GM12878 (cell line): ENCODE measurements around the gene ATRNL1. TPM values are rescaled to one million over a fixed set of nuclear protein-coding genes. Genes with fewer than 3 reads are reported as not detected.

ENCODE experiments used
- ATAC-seq: fragments of 200-7000 bp; cut with Tn5 transposase; 3 replicates; pipeline ENCODE4 v1.9.1; 2020; ENCODE audit warnings: mild to moderate bottlenecking, moderate library complexity
- BruUV-seq: library from RNA; stranded (reverse); fragments of 400-500 nt; replicated peaks from 2 replicates; lab custom pipeline; 2021; lab: Mats Ljungman, UMichigan
- CTCF ChIA-PET: fragments of 300-600 bp; sonication (Branson Sonifier 250); formaldehyde crosslinking; extraction: SDS; loops from one replicate; lab custom pipeline; 2021; ENCODE audit warnings: inconsistent platforms; lab: Yijun Ruan, JAX
- POLR2A ChIA-PET: fragments of 350-600 bp; formaldehyde crosslinking; extraction: SDS; loops from one replicate; lab custom pipeline; 2021; ENCODE audit warnings: inconsistent platforms; lab: Charles Lee
- RAD21 ChIA-PET: fragments of 300-600 bp; sonication (Branson Sonifier 250); formaldehyde crosslinking; loops from one replicate; lab custom pipeline; 2023; ENCODE audit warnings: antibody characterized with exemption; ENCODE audit not compliant: unreplicated experiment; lab: Charles Lee
- SMC1A ChIA-PET: fragments of 300-600 bp; sonication (Branson Sonifier 250); formaldehyde crosslinking; loops from one replicate; lab custom pipeline; 2023; ENCODE audit not compliant: unreplicated experiment, uncharacterized antibody; lab: Charles Lee
- DNase-seq: peaks from one replicate; pipeline ENCODE4 v3.0.0-alpha.2; 2011; ENCODE audit warnings: low read depth, low spot score
- FAIRE-seq: peaks from 3 replicates; lab custom pipeline; 2011; peaks lifted over from hg19 to GRCh38; lab: Jason Lieb, UNC
- H2AFZ ChIP-seq: 2 replicates; pipeline ENCODE4 v1.6.0; 2011; ENCODE audit warnings: low read depth, low read length, control low read depth; ENCODE audit not compliant: control insufficient read depth
- H3K27ac ChIP-seq: 2 replicates; pipeline ENCODE4 v1.5.1; 2011; ENCODE audit warnings: control low read depth; ENCODE audit not compliant: control insufficient read depth, insufficient read depth
- H3K27me3 ChIP-seq, 2 experiments: replicated peaks in 1 of 2; 2 replicates each; pipeline versions ENCODE4 v1.6.0 to v1.6.1; 2011; ENCODE audit warnings: low read length in 1 of 2; ENCODE audit not compliant: control insufficient read depth in 2 of 2, insufficient read depth in 2 of 2
- H3K36me3 ChIP-seq, 2 experiments: 2 replicates each; pipeline ENCODE4 v1.5.1; 2011; ENCODE audit warnings: low read length in 1 of 2; ENCODE audit not compliant: control insufficient read depth in 2 of 2, insufficient read depth in 2 of 2
- H3K4me1 ChIP-seq: 2 replicates; pipeline ENCODE4 v1.6.1; 2011; ENCODE audit warnings: mild to moderate bottlenecking, low read length, moderate library complexity, mixed read lengths; ENCODE audit not compliant: control insufficient read depth, insufficient read depth
- H3K4me2 ChIP-seq: 2 replicates; pipeline ENCODE4 v1.6.0; 2011; ENCODE audit warnings: control low read depth; ENCODE audit not compliant: control insufficient read depth, insufficient read depth
- H3K4me3 ChIP-seq: fragments of 200-600 bp; sonication (generic); 2 replicates; pipeline ENCODE4 v1.5.1; 2016
- H3K79me2 ChIP-seq: 2 replicates; pipeline ENCODE4 v1.6.0; 2011; ENCODE audit warnings: low read length; ENCODE audit not compliant: control insufficient read depth, insufficient read depth
- H3K9ac ChIP-seq: 2 replicates; pipeline ENCODE4 v1.8.0; 2011; ENCODE audit warnings: low read length, control low read depth, mixed read lengths; ENCODE audit not compliant: control insufficient read depth, insufficient read depth
- H3K9me3 ChIP-seq: replicated peaks from 3 replicates; pipeline ENCODE4 v1.5.1; 2011; ENCODE audit warnings: mild to moderate bottlenecking, low read length; ENCODE audit not compliant: control insufficient read depth, insufficient read depth
- H4K20me1 ChIP-seq: 2 replicates; pipeline ENCODE4 v1.6.0; 2011; ENCODE audit not compliant: control insufficient read depth, insufficient read depth
- CREB1 ChIP-seq: IDR thresholded peaks from 2 replicates; pipeline ENCODE4 v1.6.1; 2012; ENCODE audit warnings: low read depth, mild to moderate bottlenecking, inconsistent platforms
- FOS ChIP-seq: IDR thresholded peaks from 3 replicates; pipeline ENCODE4 v1.6.1; 2011; ENCODE audit warnings: borderline replicate concordance; ENCODE audit not compliant: insufficient read length; ENCODE audit errors: extremely low read depth
- LARP7 ChIP-seq: fragments of 450-650 bp; IDR thresholded peaks from 2 replicates; pipeline ENCODE4 v1.6.1; 2017; ENCODE audit warnings: mild to moderate bottlenecking
- MTA2 ChIP-seq: fragments of 450-650 bp; IDR thresholded peaks from 2 replicates; pipeline ENCODE4 v1.6.1; 2016; ENCODE audit warnings: low read depth, mild to moderate bottlenecking, moderate library complexity
- PAX8 ChIP-seq: fragments of 450-650 bp; IDR thresholded peaks from 2 replicates; pipeline ENCODE4 v1.6.1; 2017; ENCODE audit warnings: mild to moderate bottlenecking, moderate library complexity
- POU2F2 ChIP-seq: IDR thresholded peaks from 3 replicates; pipeline ENCODE4 v1.6.1; 2011; ENCODE audit warnings: low read depth, mild to moderate bottlenecking, low read length, borderline replicate concordance
- SPI1 ChIP-seq: IDR thresholded peaks from 2 replicates; pipeline ENCODE4 v1.6.1; 2011; ENCODE audit warnings: low read depth, mild to moderate bottlenecking, low read length, moderate library complexity, borderline replicate concordance; ENCODE audit not compliant: insufficient read depth
- SREBF2 ChIP-seq: IDR thresholded peaks from 2 replicates; pipeline ENCODE4 v1.6.1; 2012; ENCODE audit warnings: mild to moderate bottlenecking, low read length
- TCF3 ChIP-seq: IDR thresholded peaks from 2 replicates; pipeline ENCODE4 v1.6.1; 2012; ENCODE audit warnings: low read depth, mild to moderate bottlenecking, low read length, borderline replicate concordance; ENCODE audit not compliant: insufficient read depth
- TCF7 ChIP-seq: IDR thresholded peaks from 2 replicates; pipeline ENCODE4 v1.6.1; 2014; ENCODE audit warnings: antibody characterized with exemption, borderline replicate concordance
- ZZZ3 ChIP-seq: IDR thresholded peaks from 2 replicates; pipeline ENCODE4 v1.6.1; 2011; ENCODE audit warnings: low read depth; ENCODE audit not compliant: control insufficient read depth, insufficient read length
- WGBS: methylation state at CpG from one replicate; pipeline ENCODE4 v1.1.6; 2016; ENCODE audit warnings: low lambda C conversion rate; ENCODE audit not compliant: insufficient replicate concordance, insufficient coverage; ENCODE audit errors: missing lambda C conversion rate; 5-methylcytosine and 5-hydroxymethylcytosine counted together
- in situ Hi-C: fragments of 300-500 bp; cut with MboI; formaldehyde crosslinking; loops from 9 replicates; pipeline ENCODE4 v1.14.3; 2018; ENCODE audit warnings: mixed read lengths
- intact Hi-C: fragments of 100-400 bp; cut with micrococcal nuclease; formaldehyde crosslinking; loops from one replicate; pipeline ENCODE4 v1.14.2; 2022; ENCODE audit not compliant: unreplicated experiment
- polyA plus RNA-seq, 11 experiments: library from polyadenylated mRNA; depleted of rRNA in 4 of 11; unstranded in 6 of 11; stranded (reverse) in 5 of 11; fragments of >200 nt; fragmentation: Nextera tagmentation in 4 of 11; fragmentation: Illumina TruSeq in 1 of 11; extraction: Ambion mirVana in 4 of 11; extraction: Trizol in 1 of 11; gene quantifications; 1 replicate in 1 of 11; 2 replicates in 10 of 11; pipeline versions ENCODE4 v1.2.1 to v1.2.3, GENCODE V29; 2011 to 2016; ENCODE audit warnings: inconsistent platforms in 2 of 11, missing spikeins in 2 of 11, low read depth in 1 of 11
- total RNA-seq, 4 experiments: library from RNA; depleted of rRNA in 3 of 4; stranded (reverse); fragments of >200 nt in 3 of 4; fragmentation: Illumina TruSeq in 1 of 4; extraction: Trizol in 1 of 4; gene quantifications; 2 replicates each; pipeline versions ENCODE4 v1.2.1 to v1.2.3, GENCODE V29; 2013 to 2021
- TF ChIP-seq, protein P1 (sequence below): fragments of 450-650 bp; IDR thresholded peaks from 2 replicates; pipeline ENCODE4 v1.6.1; 2017; ENCODE audit warnings: mild to moderate bottlenecking, moderate library complexity

ATRNL1 gene
- total and polyA plus RNA-seq, 10 of the 15 experiments (the other 5 are each of a cell fraction or from before 2014, with no cell fraction given), result 0.03 to 1.4 (median 0.34) TPM

DNA sequence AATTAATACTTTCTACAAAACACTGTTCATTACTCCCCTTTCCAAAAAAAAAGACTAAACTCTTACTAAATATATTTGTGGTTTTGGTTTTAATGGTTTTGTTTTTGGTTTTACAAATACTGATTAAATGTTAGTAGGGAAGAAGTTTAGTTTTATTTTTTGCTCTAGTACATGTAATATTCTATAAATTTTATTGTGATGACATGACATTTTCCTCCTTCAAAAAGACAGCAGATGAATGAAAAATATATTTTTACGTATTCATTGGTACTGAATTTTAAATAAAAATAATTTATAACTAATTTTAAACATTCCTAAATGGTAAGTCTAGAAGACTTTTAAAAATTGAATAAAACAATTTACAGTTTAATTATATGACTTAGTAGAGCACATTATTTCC, 667.0 kb downstream of the ATRNL1 start:
- Histone ChIP-seq H4K20me1 (no peaks in the 10 kb centered on the region), H3K4me1 (no peaks in the 10 kb centered on the region), H3K9me3 (no peaks in the 10 kb centered on the region), H3K36me3 (no peaks in the 10 kb centered on the region), H3K4me3 (no peak overlapping the region), H3K27ac (no peak overlapping the region), H2AFZ (no peak overlapping the region), H3K27me3 (no peaks in the 10 kb centered on the region), H3K9ac (no peak overlapping the region), H3K4me2 (no peak overlapping the region), H3K79me2 (no peaks in the 10 kb centered on the region)
- no peak for ATAC-seq
- ChIA-PET RAD21 (no interaction called here), POLR2A (no interaction called here), CTCF (no interaction called here), SMC1A (no interaction called here)
- no peak for DNase-seq
- 0% methylated on average over 1 of the region's 1 CpG for WGBS
- no peak for FAIRE-seq
- BruUV-seq, result no TSS peak
- intact Hi-C loops, result no loop called here
- TF ChIP-seq, protein P1, sequence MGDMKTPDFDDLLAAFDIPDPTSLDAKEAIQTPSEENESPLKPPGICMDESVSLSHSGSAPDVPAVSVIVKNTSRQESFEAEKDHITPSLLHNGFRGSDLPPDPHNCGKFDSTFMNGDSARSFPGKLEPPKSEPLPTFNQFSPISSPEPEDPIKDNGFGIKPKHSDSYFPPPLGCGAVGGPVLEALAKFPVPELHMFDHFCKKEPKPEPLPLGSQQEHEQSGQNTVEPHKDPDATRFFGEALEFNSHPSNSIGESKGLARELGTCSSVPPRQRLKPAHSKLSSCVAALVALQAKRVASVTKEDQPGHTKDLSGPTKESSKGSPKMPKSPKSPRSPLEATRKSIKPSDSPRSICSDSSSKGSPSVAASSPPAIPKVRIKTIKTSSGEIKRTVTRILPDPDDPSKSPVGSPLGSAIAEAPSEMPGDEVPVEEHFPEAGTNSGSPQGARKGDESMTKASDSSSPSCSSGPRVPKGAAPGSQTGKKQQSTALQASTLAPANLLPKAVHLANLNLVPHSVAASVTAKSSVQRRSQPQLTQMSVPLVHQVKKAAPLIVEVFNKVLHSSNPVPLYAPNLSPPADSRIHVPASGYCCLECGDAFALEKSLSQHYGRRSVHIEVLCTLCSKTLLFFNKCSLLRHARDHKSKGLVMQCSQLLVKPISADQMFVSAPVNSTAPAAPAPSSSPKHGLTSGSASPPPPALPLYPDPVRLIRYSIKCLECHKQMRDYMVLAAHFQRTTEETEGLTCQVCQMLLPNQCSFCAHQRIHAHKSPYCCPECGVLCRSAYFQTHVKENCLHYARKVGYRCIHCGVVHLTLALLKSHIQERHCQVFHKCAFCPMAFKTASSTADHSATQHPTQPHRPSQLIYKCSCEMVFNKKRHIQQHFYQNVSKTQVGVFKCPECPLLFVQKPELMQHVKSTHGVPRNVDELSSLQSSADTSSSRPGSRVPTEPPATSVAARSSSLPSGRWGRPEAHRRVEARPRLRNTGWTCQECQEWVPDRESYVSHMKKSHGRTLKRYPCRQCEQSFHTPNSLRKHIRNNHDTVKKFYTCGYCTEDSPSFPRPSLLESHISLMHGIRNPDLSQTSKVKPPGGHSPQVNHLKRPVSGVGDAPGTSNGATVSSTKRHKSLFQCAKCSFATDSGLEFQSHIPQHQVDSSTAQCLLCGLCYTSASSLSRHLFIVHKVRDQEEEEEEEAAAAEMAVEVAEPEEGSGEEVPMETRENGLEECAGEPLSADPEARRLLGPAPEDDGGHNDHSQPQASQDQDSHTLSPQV, result no peak
- TF ChIP-seq PAX8 (no peak), TCF7 (no peak), FOS (no peak), ZZZ3 (no peak), LARP7 (no peak), SREBF2 (no peak), POU2F2 (no peak), SPI1 (no peak), MTA2 (no peak), TCF3 (no peak), CREB1 (no peak)
- in situ Hi-C loops, result no loop called here
